ENCODE measurements around the gene ZZZ3. TPM values are rescaled to one million over a fixed set of nuclear protein-coding genes. Genes with fewer than 3 reads are reported as not detected.

The ZZZ3 gene
- total and polyA plus RNA-seq, 10 donors: 10.2 to 85.3 (median 48.7) TPM

DNA sequence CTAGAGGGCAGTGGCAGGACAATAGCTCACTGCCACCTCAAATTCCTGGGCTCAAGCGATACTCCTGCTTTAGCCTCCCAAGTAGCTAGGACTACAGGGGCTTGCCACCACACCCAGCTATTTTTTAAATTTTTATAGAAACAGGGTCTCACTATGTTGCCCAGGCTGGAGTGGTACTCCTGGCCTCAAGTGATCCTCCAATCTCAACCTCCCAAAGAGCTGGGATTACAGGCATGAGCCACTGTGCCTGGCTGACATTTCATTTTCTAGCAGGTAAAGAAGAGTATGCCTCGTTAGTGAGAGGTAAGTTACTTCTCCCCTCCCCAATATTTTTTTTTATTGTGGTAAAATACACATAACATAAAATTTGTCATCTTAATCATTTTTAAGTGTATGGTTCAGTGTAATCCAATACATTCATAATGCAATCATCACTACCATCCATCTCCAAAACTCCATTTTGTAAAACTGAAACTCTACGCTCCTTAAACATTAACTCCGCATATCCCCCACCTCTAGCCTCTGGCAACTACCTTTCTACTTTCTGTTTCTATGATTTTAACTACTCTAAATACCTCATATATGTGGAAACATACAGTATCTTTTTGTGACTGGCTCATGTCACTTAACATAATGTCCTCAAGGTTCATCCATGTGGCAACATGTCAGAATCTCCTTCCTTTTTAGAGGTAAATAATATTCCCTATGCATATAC lies 22.4 kb downstream of the ZZZ3 start:
- no peak overlapping the region for H3K27ac ChIP-seq
- TF ChIP-seq POLR2AphosphoS5 (IDR thresholded peaks at IDR 0.05) (no peak), POLR2A (IDR thresholded peaks at IDR 0.05) (no peak)
- TF ChIP-seq, protein P1, sequence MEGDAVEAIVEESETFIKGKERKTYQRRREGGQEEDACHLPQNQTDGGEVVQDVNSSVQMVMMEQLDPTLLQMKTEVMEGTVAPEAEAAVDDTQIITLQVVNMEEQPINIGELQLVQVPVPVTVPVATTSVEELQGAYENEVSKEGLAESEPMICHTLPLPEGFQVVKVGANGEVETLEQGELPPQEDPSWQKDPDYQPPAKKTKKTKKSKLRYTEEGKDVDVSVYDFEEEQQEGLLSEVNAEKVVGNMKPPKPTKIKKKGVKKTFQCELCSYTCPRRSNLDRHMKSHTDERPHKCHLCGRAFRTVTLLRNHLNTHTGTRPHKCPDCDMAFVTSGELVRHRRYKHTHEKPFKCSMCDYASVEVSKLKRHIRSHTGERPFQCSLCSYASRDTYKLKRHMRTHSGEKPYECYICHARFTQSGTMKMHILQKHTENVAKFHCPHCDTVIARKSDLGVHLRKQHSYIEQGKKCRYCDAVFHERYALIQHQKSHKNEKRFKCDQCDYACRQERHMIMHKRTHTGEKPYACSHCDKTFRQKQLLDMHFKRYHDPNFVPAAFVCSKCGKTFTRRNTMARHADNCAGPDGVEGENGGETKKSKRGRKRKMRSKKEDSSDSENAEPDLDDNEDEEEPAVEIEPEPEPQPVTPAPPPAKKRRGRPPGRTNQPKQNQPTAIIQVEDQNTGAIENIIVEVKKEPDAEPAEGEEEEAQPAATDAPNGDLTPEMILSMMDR (IDR thresholded peaks at IDR 0.05 in 8 of 11, conservative IDR thresholded peaks at IDR 0.05 in 3 of 11): no peak
- H3K4me1 ChIP-seq: peaks cover 0 to 20% (median 7%) of the 10 kb centered on the region in 6 donors
- peaks cover 0 to 4% (median 0%) of the 10 kb centered on the region in 6 donors for H3K36me3 ChIP-seq
- H3K9me3 ChIP-seq: no peaks in the 10 kb centered on the region
- no peaks in the 10 kb centered on the region for H3K27me3 ChIP-seq (replicated peaks in 1 of 7)
- H3K4me3 ChIP-seq: no peak overlapping the region
- no peak for DNase-seq
- WGBS, 5 donors: 69 to 96% (median 94%) methylated on average over 4 of the region's 4 CpGs
- intact Hi-C loops (cut with DNase I; ENCODE audit: low total_unique reads): no loop called here

DNA sequence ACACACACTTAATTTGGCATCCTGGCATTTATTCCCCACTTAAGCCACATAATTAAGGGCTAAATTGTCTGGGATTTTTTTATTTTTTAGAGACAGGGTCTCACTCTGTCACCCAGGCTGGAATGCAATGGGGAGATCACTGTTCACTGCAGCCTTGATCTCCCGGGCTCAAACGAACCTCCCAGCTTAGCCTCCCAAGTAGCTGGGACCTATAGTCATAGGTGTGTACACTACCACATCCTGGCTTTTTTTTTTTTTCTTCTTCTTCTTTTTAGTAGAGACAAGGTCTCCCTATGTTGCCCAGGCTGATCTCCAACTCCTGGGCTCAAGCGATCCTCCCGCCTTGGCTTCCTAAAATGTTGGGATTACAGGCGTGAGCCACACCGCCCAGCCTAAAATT lies 24.2 kb downstream of the ZZZ3 start:
- Histone ChIP-seq H3K4me1 (peaks cover 0 to 13% (median 5%) of the 10 kb centered on the region in 6 donors), H3K27ac (no peak overlapping the region), H3K9me3 (no peaks in the 10 kb centered on the region), H3K27me3 (replicated peaks in 1 of 7) (no peaks in the 10 kb centered on the region), H3K36me3 (peaks cover 0 to 5% (median 1%) of the 10 kb centered on the region in 6 donors), H3K4me3 (no peak overlapping the region)
- WGBS, 5 donors: 93 to 98% (median 97%) methylated on average over 6 of the region's 6 CpGs
- intact Hi-C loops (cut with DNase I; ENCODE audit: low total_unique reads): no loop called here
- DNase-seq: no peak
- TF ChIP-seq POLR2AphosphoS5 (IDR thresholded peaks at IDR 0.05) (no peak), POLR2A (IDR thresholded peaks at IDR 0.05) (no peak)
- TF ChIP-seq, protein P1 (IDR thresholded peaks at IDR 0.05 in 8 of 11, conservative IDR thresholded peaks at IDR 0.05 in 3 of 11): no peak

DNA sequence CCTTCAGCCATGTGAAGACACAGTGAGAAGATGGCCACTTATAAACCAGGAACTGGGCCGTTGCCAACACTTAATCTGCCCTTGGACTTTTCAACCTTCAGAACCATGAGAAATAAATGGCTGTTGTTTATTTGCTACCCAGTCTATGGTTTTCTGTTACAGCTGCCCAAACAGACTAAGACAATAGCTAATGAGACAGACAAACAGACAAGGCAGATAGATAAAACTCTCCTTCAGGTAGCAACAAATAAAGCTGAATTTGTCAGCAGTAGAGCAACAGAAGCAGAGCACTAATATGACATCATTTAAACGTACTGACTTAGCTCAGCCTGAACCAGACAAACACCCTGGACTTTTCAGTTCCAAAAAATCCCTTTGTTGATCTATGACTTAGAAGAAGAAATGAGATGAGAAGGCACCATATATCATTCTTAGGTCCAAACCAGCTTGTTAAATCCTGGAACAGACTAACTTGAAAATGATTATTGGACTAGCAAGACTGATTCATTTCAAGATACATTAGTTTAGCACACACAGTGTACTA lies 27.0 kb downstream of the ZZZ3 start:
- WGBS, 5 donors: 55 to 73% (median 60%) methylated on average over 2 of the region's 2 CpGs
- intact Hi-C loops (cut with DNase I; ENCODE audit: low total_unique reads): no loop called here
- H3K27me3 ChIP-seq (replicated peaks in 1 of 7): no peaks in the 10 kb centered on the region
- H3K4me3 ChIP-seq: no peak overlapping the region
- peaks cover 0 to 11% (median 6%) of the 10 kb centered on the region in 6 donors for H3K4me1 ChIP-seq
- H3K9me3 ChIP-seq: peaks cover 0 to 15% (median 9%) of the 10 kb centered on the region in 8 donors
- TF ChIP-seq, protein P1 (IDR thresholded peaks at IDR 0.05 in 8 of 11, conservative IDR thresholded peaks at IDR 0.05 in 3 of 11): no peak
- TF ChIP-seq POLR2A (IDR thresholded peaks at IDR 0.05): no peak
- TF ChIP-seq POLR2AphosphoS5 (IDR thresholded peaks at IDR 0.05): no peak
- peaks cover 0 to 20% (median 5%) of the 10 kb centered on the region in 6 donors for H3K36me3 ChIP-seq
- H3K27ac ChIP-seq: peak overlapping the region in 1 of 8 donors; percentile 24
- no peak for DNase-seq

DNA sequence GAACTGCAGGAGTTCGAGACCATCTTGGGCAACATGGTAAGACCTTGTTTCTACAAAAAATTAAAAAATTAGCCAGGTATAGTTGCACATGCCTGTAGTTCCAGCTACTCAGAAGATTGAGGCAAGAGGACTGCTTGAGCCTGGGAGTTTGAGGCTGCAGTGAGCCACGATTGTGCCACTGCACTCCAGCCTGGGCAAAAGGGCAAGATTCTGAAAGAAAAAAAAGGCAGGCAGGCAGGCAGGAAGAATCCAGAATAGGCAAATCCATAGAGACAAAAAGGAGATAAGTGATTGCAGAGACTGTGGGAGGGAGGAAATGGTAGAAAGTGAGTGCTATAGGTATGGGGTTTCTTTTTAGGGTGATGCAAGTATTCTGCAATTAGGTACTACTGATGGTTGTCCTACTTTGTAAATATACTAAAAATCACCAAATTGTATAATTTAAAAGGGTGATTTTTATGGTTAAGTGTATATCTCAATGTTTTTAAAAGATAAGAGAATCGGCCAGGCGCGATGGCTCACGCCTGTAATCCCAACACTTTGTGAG lies 29.4 kb downstream of the ZZZ3 start:
- Histone ChIP-seq H3K9me3 (peaks cover 4 to 37% (median 33%) of the 10 kb centered on the region in 8 donors), H3K4me1 (peaks cover 0 to 11% (median 6%) of the 10 kb centered on the region in 6 donors), H3K27ac (no peak overlapping the region), H3K36me3 (peaks cover 0 to 33% (median 8%) of the 10 kb centered on the region in 6 donors), H3K4me3 (no peak overlapping the region), H3K27me3 (replicated peaks in 1 of 7) (no peaks in the 10 kb centered on the region)
- DNase-seq: no peak
- intact Hi-C loops (cut with DNase I; ENCODE audit: low total_unique reads): no loop called here
- TF ChIP-seq, protein P1 (IDR thresholded peaks at IDR 0.05 in 8 of 11, conservative IDR thresholded peaks at IDR 0.05 in 3 of 11): no peak
- TF ChIP-seq POLR2A (IDR thresholded peaks at IDR 0.05): no peak
- TF ChIP-seq POLR2AphosphoS5 (IDR thresholded peaks at IDR 0.05): no peak
- WGBS, 5 donors: 90 to 95% (median 93%) methylated on average over 6 of the region's 6 CpGs

Measured in spleen (tissue), 11 donors.